ENCODE results near the gene CDH4.

CDH4 gene

GRCh38 chr20:61815176-61815575 is 563.1 kb downstream of the CDH4 start:
- DNase-seq: no peak

GRCh38 chr20:61815678-61816077 is 563.6 kb downstream of the CDH4 start:
- no peak for DNase-seq

GRCh38 chr20:61816606-61817460 is 564.8 kb downstream of the CDH4 start:
- no peak for DNase-seq

GRCh38 chr20:61817575-61817974 is 565.5 kb downstream of the CDH4 start:
- no peak for DNase-seq

GRCh38 chr20:61818746-61819573 is 566.9 kb downstream of the CDH4 start:
- DNase-seq: no peak

GRCh38 chr20:61819574-61819846 is 567.4 kb downstream of the CDH4 start:
- no peak for DNase-seq

GRCh38 chr20:61819921-61820825 is 568.1 kb downstream of the CDH4 start:
- no peak for DNase-seq

GRCh38 chr20:61821735-61822134 is 569.7 kb downstream of the CDH4 start:
- no peak for DNase-seq

GRCh38 chr20:61822396-61822795 is 570.3 kb downstream of the CDH4 start:
- DNase-seq: no peak

- DNase-seq: no peak
Observed at GRCh38 chr20:61823242-61823641, 571.2 kb downstream of the CDH4 start.

- DNase-seq: no peak
Observed at GRCh38 chr20:61828891-61829290, 576.8 kb downstream of the CDH4 start.

GRCh38 chr20:61829526-61829925 is 577.5 kb downstream of the CDH4 start:
- no peak for DNase-seq

- DNase-seq: no peak
Observed at GRCh38 chr20:61830241-61830930, 578.3 kb downstream of the CDH4 start.

- DNase-seq: no peak
Observed at GRCh38 chr20:61830991-61831390, 578.9 kb downstream of the CDH4 start.

- DNase-seq: no peak
Observed at GRCh38 chr20:61832181-61832580, 580.1 kb downstream of the CDH4 start.

GRCh38 chr20:61833807-61834610 is 581.9 kb downstream of the CDH4 start:
- no peak for DNase-seq

- DNase-seq: no peak
Observed at GRCh38 chr20:61835301-61835700, 583.2 kb downstream of the CDH4 start.

- no peak for DNase-seq
Observed at GRCh38 chr20:61835791-61836350, 583.8 kb downstream of the CDH4 start.

- no peak for DNase-seq
Observed at GRCh38 chr20:61837200-61837599, 585.1 kb downstream of the CDH4 start.

- DNase-seq: no peak
Observed at GRCh38 chr20:61839223-61839911, 587.3 kb downstream of the CDH4 start.

All from islet precursor cell (in vitro differentiated cells).